ENCODE results near the gene CSMD2.

Gene CSMD2

GRCh38 chr1:33465316-33465715 lies 699.7 kb downstream of the CSMD2 start:
- DNase-seq = no peak

- DNase-seq = no peak
These were observed 700.5 kb downstream of the CSMD2 start for GRCh38 chr1:33464552-33464951.

All from activated naive CD4-positive, alpha-beta T cell treated with anti-CD3 and anti-CD28 coated beads, Interleukin-2, amount 50 U/mL, for 16 hours (primary cell).